ENCODE data around the gene LY86. TPM values are rescaled to one million over a fixed set of nuclear protein-coding genes. Genes with fewer than 3 reads are reported as not detected.

Gene LY86
- total RNA-seq, 1 donor from 2014 or later, result not detected

DNA sequence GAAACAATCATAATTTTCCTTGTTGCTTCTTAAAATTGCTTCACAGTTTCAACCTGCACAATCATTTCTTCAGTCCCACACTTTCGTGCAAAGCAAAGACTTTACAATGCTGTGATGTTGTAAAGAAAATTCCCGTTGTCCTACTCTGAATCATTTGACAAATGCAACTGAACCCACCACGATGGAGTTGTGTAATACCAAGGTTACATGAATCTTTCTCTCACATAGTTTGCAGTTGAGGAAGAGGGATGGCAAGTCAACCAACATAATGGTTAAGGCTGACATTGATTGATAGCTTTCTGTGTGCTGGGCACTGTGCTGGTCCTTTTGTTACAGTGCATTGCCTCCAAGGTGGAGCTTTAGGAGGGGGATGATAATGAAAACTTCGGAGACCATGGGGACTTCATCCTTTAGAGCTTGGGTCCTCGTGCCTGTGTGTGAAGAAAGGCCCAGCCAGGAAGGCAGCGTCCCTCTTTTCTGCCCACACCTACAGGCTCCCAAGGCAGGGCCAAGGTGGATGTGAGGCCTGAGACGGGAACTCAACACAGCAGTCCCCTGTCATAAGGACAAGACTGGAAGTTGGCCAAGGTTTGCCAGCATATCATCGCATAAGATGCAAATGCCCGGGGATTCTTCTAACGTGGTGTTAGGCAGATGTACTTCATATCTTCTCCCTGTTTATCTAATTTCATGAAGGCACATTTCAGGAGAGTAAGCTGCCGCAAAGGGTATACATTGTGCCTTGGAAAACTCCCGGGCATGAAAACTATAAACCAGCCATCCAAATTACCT is 96.9 kb downstream of the LY86 start:
- no peak overlapping the region for H3K4me3 ChIP-seq (ENCODE audit: low read depth, low read length)
- TF ChIP-seq, protein P1, sequence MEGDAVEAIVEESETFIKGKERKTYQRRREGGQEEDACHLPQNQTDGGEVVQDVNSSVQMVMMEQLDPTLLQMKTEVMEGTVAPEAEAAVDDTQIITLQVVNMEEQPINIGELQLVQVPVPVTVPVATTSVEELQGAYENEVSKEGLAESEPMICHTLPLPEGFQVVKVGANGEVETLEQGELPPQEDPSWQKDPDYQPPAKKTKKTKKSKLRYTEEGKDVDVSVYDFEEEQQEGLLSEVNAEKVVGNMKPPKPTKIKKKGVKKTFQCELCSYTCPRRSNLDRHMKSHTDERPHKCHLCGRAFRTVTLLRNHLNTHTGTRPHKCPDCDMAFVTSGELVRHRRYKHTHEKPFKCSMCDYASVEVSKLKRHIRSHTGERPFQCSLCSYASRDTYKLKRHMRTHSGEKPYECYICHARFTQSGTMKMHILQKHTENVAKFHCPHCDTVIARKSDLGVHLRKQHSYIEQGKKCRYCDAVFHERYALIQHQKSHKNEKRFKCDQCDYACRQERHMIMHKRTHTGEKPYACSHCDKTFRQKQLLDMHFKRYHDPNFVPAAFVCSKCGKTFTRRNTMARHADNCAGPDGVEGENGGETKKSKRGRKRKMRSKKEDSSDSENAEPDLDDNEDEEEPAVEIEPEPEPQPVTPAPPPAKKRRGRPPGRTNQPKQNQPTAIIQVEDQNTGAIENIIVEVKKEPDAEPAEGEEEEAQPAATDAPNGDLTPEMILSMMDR (conservative IDR thresholded peaks at IDR 0.05; ENCODE audit: low read depth, low read length), result no peak
- no peak for DNase-seq (ENCODE audit: low read depth)

DNA sequence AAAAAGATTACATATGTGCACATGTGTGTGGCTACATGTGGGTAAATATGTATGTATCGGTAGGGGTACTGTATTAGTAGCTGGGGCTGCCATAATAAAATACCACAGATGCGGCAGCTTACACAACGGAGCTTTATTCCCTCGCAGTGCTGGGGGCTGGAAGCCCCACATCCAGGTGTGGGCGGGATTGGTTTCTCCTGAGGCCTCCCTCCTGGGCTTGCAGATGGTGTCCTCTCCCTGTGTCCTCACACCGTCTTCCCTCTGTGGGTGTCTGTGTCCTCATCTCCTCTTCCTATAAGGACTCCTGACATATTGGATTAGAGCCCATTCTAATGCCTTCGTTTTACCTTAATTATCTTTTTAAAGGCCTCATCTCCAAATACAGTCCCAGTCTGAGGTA is 97.7 kb downstream of the LY86 start:
- H3K4me3 ChIP-seq (ENCODE audit: low read depth, low read length), result peak overlapping the region; percentile 56
- no peak for DNase-seq (ENCODE audit: low read depth)
- TF ChIP-seq, protein P1 (conservative IDR thresholded peaks at IDR 0.05; ENCODE audit: low read depth, low read length), result no peak

DNA sequence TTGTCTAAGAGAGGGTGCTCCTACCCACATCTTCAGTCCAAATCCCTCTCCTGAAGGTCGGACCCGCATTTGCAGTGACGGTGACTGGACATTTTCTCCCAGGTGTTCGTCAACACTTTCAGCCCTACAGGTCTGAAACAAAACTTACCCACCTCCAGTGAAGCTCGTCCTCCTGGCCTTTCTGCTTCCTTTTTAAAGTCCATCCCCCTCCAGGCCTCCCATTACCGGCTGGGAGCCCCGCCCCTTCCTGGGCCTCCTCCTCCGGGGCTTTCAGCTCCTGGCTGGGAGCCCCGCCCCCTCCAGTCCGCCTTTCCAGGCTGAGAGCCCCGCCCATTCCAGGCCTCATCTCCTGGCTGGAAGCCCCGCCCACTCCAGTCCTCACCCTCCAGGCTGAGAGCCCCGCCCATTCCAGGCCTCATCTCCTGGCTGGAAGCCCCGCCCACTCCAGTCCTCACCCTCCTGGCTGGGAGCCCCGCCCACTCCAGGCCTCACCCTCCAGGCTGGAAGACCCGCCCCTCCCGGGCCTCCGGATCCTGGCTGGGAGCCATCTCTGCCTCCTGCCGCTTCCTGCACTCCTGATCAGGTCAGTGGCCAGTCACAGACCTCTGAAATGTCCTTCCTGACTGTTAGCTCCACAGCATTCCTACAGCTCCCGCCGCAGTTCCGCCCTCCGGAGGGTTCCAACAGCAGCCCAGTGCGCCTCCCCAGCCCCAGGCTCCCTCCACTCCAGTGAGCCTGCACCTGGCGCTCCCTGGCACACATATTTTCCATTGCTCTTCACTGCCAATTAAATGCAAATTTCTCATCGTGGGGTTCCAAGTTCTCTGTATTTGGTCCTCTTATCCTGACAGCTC is 98.5 kb downstream of the LY86 start:
- H3K4me3 ChIP-seq (ENCODE audit: low read depth, low read length), result peak overlapping the region; percentile 56
- DNase-seq (ENCODE audit: low read depth), result peak; percentile 76
- TF ChIP-seq, protein P1 (conservative IDR thresholded peaks at IDR 0.05; ENCODE audit: low read depth, low read length), result no peak

DNA sequence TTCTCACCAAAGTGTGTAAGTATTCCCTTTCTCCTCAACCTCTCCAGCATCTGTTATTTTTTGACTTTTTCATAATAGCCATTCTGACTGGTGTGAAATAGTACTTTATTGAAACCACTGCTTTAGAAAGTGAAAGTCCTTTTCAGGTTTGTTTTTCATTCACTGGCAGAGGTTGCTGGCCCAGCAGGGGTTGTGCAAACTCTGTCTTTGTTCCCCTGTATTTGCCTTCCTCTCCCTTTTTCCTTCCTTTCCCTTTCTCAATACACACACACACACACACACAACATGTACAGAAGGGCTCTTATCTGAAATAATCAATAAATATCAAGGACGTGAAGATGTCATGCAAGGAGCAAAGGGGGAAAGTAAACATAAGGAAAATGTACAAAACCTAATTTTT is 99.8 kb downstream of the LY86 start:
- TF ChIP-seq, protein P1 (conservative IDR thresholded peaks at IDR 0.05; ENCODE audit: low read depth, low read length), result no peak
- H3K4me3 ChIP-seq (ENCODE audit: low read depth, low read length), result no peak overlapping the region
- no peak for DNase-seq (ENCODE audit: low read depth)

DNA sequence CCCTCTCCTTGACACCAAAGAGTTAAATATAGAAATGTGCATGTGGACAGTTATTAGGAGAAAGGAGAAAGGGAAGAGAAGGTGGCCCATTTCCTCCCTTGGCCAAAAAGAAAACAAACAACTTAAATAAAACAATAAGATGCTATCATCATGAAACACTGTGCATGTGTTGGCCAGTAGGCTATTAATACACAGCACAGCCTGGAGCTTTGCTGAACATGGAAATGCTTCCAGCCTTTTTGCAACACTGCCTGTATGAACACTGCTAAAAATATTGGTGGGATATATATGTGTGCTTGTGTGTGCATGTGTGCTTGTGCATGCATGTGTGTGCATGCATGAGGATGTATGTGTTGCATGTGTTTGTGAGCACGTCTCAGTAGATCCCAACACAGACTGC is 100.4 kb downstream of the LY86 start:
- no peak overlapping the region for H3K4me3 ChIP-seq (ENCODE audit: low read depth, low read length)
- TF ChIP-seq, protein P1 (conservative IDR thresholded peaks at IDR 0.05; ENCODE audit: low read depth, low read length), result no peak
- DNase-seq (ENCODE audit: low read depth), result no peak

DNA sequence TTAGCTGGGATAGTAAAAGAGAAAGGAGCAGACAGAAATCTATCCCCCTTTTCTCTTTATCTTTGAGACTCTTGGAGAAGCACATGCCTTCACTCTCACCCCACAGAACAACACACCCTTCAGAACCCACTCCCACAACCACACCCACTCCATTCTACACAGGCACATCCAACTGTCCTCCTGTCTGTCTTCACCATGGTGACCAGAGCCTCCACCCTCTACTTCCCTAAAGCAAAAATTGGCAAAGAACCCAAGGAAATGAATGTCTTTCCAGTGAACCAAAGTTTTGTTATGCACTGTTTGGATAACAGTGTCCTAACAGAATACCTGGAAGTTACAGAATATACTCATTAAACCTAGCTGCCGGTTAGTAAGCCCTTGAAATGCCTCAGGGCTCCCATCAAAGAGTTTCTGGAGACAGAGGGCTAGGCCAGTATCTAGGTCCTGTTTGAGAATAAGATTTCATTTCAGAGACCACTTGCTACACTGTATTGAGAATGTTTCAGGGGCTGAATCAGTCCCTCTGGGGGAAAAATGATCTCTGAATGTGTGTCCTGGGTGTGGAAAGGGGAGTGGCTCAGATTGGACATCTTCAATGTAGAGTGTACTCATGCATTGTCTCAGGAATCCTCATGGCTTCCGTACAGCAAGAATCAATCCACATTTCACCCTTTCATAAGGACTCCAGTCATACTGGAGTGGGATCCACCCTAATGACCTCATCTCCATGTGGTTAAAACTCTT is 101.1 kb downstream of the LY86 start:
- TF ChIP-seq, protein P1 (conservative IDR thresholded peaks at IDR 0.05; ENCODE audit: low read depth, low read length), result no peak
- no peak overlapping the region for H3K4me3 ChIP-seq (ENCODE audit: low read depth, low read length)
- no peak for DNase-seq (ENCODE audit: low read depth)

All from epithelial cell of proximal tubule (primary cell).